HepG2 (cell line): Measurements from ENCODE around the gene ARL10. TPM values are rescaled to one million over a fixed set of nuclear protein-coding genes. Genes with fewer than 3 reads are reported as not detected.

Experiments
- ATF4 ChIP-seq, 2 experiments: fragments of 450-650 bp in 1 of 2; sonication (generic) in 1 of 2; formaldehyde crosslinking; IDR thresholded peaks; 2 replicates each; pipeline versions ENCODE4 v1.5.0 to v1.8.0; 2020 to 2022; ENCODE audit warnings: mild to moderate bottlenecking in 1 of 2, missing genetic modification reagents in 1 of 2
- JUND ChIP-seq: sonication (generic); formaldehyde crosslinking; IDR thresholded peaks from 2 replicates; pipeline ENCODE4 v1.8.0; 2022; ENCODE audit warnings: mild to moderate bottlenecking, missing genetic modification reagents
- KLF6 ChIP-seq: IDR thresholded peaks from 2 replicates; pipeline ENCODE4 v1.8.0; 2016; ENCODE audit warnings: missing biosample characterization, missing genetic modification reagents
- PAXIP1 ChIP-seq: sonication (generic); formaldehyde crosslinking; conservative IDR thresholded peaks from 2 replicates; pipeline ENCODE4 v1.4.0; 2020; ENCODE audit warnings: mild to moderate bottlenecking, missing genetic modification reagents, moderate library complexity
- RXRB ChIP-seq: IDR thresholded peaks from 2 replicates; pipeline ENCODE4 v1.6.1; 2016; ENCODE audit warnings: borderline replicate concordance, missing genetic modification reagents, missing compliant biosample characterization
- ZBTB49 ChIP-seq: sonication (generic); formaldehyde crosslinking; IDR thresholded peaks from 2 replicates; pipeline ENCODE4 v1.4.0; 2020; ENCODE audit warnings: missing genetic modification reagents, borderline replicate concordance
- ZNF292 ChIP-seq: sonication (generic); formaldehyde crosslinking; IDR thresholded peaks from 2 replicates; pipeline ENCODE4 v1.8.1; 2022; ENCODE audit warnings: mild to moderate bottlenecking, low read depth, missing genetic modification reagents, borderline replicate concordance
- ZNF460 ChIP-seq: sonication (generic); formaldehyde crosslinking; IDR thresholded peaks from 2 replicates; pipeline ENCODE4 v1.5.1; 2020; ENCODE audit warnings: missing genetic modification reagents, mild to moderate bottlenecking, borderline replicate concordance
- ZNF709 ChIP-seq: sonication (generic); formaldehyde crosslinking; IDR thresholded peaks from 2 replicates; pipeline ENCODE4 v1.5.0; 2020; ENCODE audit warnings: mild to moderate bottlenecking, missing genetic modification reagents
- ZNF773 ChIP-seq: sonication (generic); formaldehyde crosslinking; IDR thresholded peaks from 2 replicates; pipeline ENCODE4 v1.4.0; 2020; ENCODE audit warnings: missing genetic modification reagents, borderline replicate concordance
- ZNF841 ChIP-seq: sonication (generic); formaldehyde crosslinking; IDR thresholded peaks from 2 replicates; pipeline ENCODE4 v1.8.1; 2023; ENCODE audit warnings: missing genetic modification reagents, borderline replicate concordance
- ZNF883 ChIP-seq: sonication (generic); formaldehyde crosslinking; IDR thresholded peaks from 2 replicates; pipeline ENCODE4 v1.5.1; 2020; ENCODE audit warnings: mild to moderate bottlenecking, missing genetic modification reagents; ENCODE audit errors: not compliant biosample characterization
- polyA plus RNA-seq, 8 experiments: library from polyadenylated mRNA; depleted of rRNA in 3 of 8; stranded (reverse) in 7 of 8; unstranded in 1 of 8; fragments of >200 nt; fragmentation: Illumina TruSeq in 4 of 8; extraction: Trizol in 4 of 8; gene quantifications; 2 replicates each; pipeline versions ENCODE4 v1.2.1 to v1.2.3, GENCODE V29; 2011 to 2016; ENCODE audit warnings: low read depth in 4 of 8, missing spikeins in 1 of 8, mixed read lengths in 1 of 8; ENCODE audit not compliant: insufficient read depth in 1 of 8
- total RNA-seq, 5 experiments: library from RNA; depleted of rRNA; stranded (reverse); fragments of >200 nt; fragmentation: Illumina TruSeq; extraction: Trizol; gene quantifications; 2 replicates each; pipeline ENCODE4 v1.2.3, GENCODE V29; 2016; ENCODE audit warnings: low read depth in 1 of 5

The ARL10 gene
- total and polyA plus RNA-seq, 2 of the 13 experiments (the other 11 are each of a cell fraction or from before 2014, with no cell fraction given) = 0.18 to 0.50 TPM

- 0 out of 2 replicates have a peak, but pooled peaks have one; percentile 17 for TF ChIP-seq PAXIP1 (CRISPR knock-in tag)
- no peak for TF ChIP-seq ZBTB49
- peak; percentile 45; the same call in 1 of the 2 replicates for TF ChIP-seq RXRB (CRISPR knock-in tag)
- peak; percentile 38; the same call in 1 of the 2 replicates for TF ChIP-seq ZNF460 (CRISPR knock-in tag)
- TF ChIP-seq ZNF292 = no peak
- 0 out of 2 replicates have a peak, but pooled peaks have one; percentile 16 for TF ChIP-seq JUND
- no peak for TF ChIP-seq ZNF841 (CRISPR knock-in tag)
- no peak for TF ChIP-seq ATF4 (CRISPR knock-in tag; IDR thresholded peaks at IDR 0.05)
- no peak for TF ChIP-seq ZNF709 (CRISPR knock-in tag)
- TF ChIP-seq ZNF773 (CRISPR knock-in tag) = no peak
- no peak for TF ChIP-seq KLF6 (CRISPR knock-in tag)
- TF ChIP-seq ZNF883 (CRISPR knock-in tag) = no peak
These were observed 53.0 kb downstream of the ARL10 start (continued) for GRCh38 chr5:176418251-176418650.
